HL-60 (cell line): ENCODE measurements around the gene ZNRD2.

Experiments used
- CTCF ChIP-seq: IDR thresholded peaks from one replicate; pipeline ENCODE4 v1.5.1; 2011; ENCODE audit warnings: low read length, control low read depth, inconsistent platforms; ENCODE audit not compliant: insufficient read depth
- GABPA ChIP-seq: IDR thresholded peaks from 2 replicates; pipeline ENCODE4 v1.6.1; 2012; ENCODE audit warnings: low read depth
- POLR2AphosphoS5 ChIP-seq: IDR thresholded peaks from 2 replicates; pipeline ENCODE4 v1.6.1; 2012; ENCODE audit warnings: low read depth
- REST ChIP-seq: IDR thresholded peaks from 2 replicates; pipeline ENCODE4 v1.6.1; 2012; ENCODE audit warnings: low read depth; ENCODE audit not compliant: insufficient replicate concordance
- SPI1 ChIP-seq: IDR thresholded peaks from 2 replicates; pipeline ENCODE4 v1.6.1; 2012; ENCODE audit warnings: low read depth, mild to moderate bottlenecking, borderline replicate concordance

GRCh38 chr11:65584723-65585171, 14.5 kb downstream of the ZNRD2 start:
- no peak for TF ChIP-seq CTCF
- TF ChIP-seq REST = no peak
- TF ChIP-seq POLR2AphosphoS5 = no peak
- no peak for TF ChIP-seq GABPA
- TF ChIP-seq SPI1 = no peak
